ENCODE measurements around the gene BORCS6. TPM values are rescaled to one million over a fixed set of nuclear protein-coding genes. Genes with fewer than 3 reads are reported as not detected.

BORCS6 gene
- total and polyA plus RNA-seq, 2 of the 13 experiments (the other 11 are each of a cell fraction or from before 2014, with no cell fraction given), result 2.0 to 5.1 TPM

- TF ChIP-seq DMTF1 (CRISPR knock-in tag; IDR thresholded peaks at IDR 0.05) (no peak), MAZ (IDR thresholded peaks at IDR 0.05; ENCODE audit: borderline replicate concordance, low read depth, low read length) (no peak), MAZ (CRISPR knock-in tag; IDR thresholded peaks at IDR 0.05; ENCODE audit: low read depth) (peak; percentile 50; the same call in 1 of the 2 replicates), THAP7 (CRISPR knock-in tag; IDR thresholded peaks at IDR 0.05) (peak; percentile 30; the same call in 1 of the 2 replicates), PHF8 (CRISPR knock-in tag; IDR thresholded peaks at IDR 0.05) (peak; percentile 83), ATF1 (CRISPR knock-in tag; IDR thresholded peaks at IDR 0.05) (no peak), ZNF746 (CRISPR knock-in tag; IDR thresholded peaks at IDR 0.05) (0 out of 2 replicates have a peak, but pooled peaks have one; percentile 22), PCBP1 (IDR thresholded peaks at IDR 0.05; ENCODE audit: borderline replicate concordance, low read depth, low read length) (peak; percentile 58; the same call in 1 of the 2 replicates), SOX5 (CRISPR knock-in tag; IDR thresholded peaks at IDR 0.05; ENCODE audit: borderline replicate concordance) (0 out of 2 replicates have a peak, but pooled peaks have one; percentile 13), ZNF768 (CRISPR knock-in tag; IDR thresholded peaks at IDR 0.05) (peak; percentile 52), ZNF317 (CRISPR knock-in tag; IDR thresholded peaks at IDR 0.05) (0 out of 2 replicates have a peak, but pooled peaks have one; percentile 25), ZNF501 (CRISPR knock-in tag; IDR thresholded peaks at IDR 0.05) (peak; percentile 75; the same call in 1 of the 2 replicates), SAFB2 (CRISPR knock-in tag; IDR thresholded peaks at IDR 0.05; ENCODE audit: borderline replicate concordance, low read depth) (0 out of 2 replicates have a peak, but pooled peaks have one; percentile 77), HNRNPLL (IDR thresholded peaks at IDR 0.05; ENCODE audit: low read depth, low read length, poor library complexity, severe bottlenecking) (peak; percentile 87), ZFY (CRISPR knock-in tag; IDR thresholded peaks at IDR 0.05) (peak; percentile 84), WIZ (CRISPR knock-in tag; IDR thresholded peaks at IDR 0.05) (no peak), RFX1 (IDR thresholded peaks at IDR 0.05) (peak; percentile 90), CENPT (CRISPR knock-in tag; IDR thresholded peaks at IDR 0.05; ENCODE audit: low read depth) (no peak), GABPB1 (CRISPR knock-in tag; IDR thresholded peaks at IDR 0.05) (peak; percentile 57; the same call in 1 of the 2 replicates), THYN1 (CRISPR knock-in tag; IDR thresholded peaks at IDR 0.05; ENCODE audit: borderline replicate concordance, low read depth) (no peak), POLR2G (IDR thresholded peaks at IDR 0.05; ENCODE audit: low read depth, low read length) (peak; percentile 63)
- TF ChIP-seq, protein P1, sequence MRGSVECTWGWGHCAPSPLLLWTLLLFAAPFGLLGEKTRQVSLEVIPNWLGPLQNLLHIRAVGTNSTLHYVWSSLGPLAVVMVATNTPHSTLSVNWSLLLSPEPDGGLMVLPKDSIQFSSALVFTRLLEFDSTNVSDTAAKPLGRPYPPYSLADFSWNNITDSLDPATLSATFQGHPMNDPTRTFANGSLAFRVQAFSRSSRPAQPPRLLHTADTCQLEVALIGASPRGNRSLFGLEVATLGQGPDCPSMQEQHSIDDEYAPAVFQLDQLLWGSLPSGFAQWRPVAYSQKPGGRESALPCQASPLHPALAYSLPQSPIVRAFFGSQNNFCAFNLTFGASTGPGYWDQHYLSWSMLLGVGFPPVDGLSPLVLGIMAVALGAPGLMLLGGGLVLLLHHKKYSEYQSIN (CRISPR knock-in tag; IDR thresholded peaks at IDR 0.05; ENCODE audit: borderline replicate concordance), result no peak
- TF ChIP-seq, protein P2, sequence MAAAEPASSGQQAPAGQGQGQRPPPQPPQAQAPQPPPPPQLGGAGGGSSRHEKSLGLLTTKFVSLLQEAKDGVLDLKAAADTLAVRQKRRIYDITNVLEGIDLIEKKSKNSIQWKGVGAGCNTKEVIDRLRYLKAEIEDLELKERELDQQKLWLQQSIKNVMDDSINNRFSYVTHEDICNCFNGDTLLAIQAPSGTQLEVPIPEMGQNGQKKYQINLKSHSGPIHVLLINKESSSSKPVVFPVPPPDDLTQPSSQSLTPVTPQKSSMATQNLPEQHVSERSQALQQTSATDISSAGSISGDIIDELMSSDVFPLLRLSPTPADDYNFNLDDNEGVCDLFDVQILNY (CRISPR knock-in tag; conservative IDR thresholded peaks at IDR 0.05), result peak; percentile 66
Measured at GRCh38 chr17:8176197-8176940, 13.6 kb downstream of the BORCS6 start, which contains the start of gene TMEM107 (continued).

Measured in HepG2 (cell line).